Measurements from ENCODE around the gene TEX54. TPM values are rescaled to one million over a fixed set of nuclear protein-coding genes. Genes with fewer than 3 reads are reported as not detected.

The TEX54 gene
- total RNA-seq, 1 donor from 2014 or later: not detected

GRCh38 chr11:62796281-62796680 lies 36.4 kb downstream of the TEX54 start:
- no peaks in the 10 kb centered on the region for H3K27me3 ChIP-seq
- TF ChIP-seq, protein P1, sequence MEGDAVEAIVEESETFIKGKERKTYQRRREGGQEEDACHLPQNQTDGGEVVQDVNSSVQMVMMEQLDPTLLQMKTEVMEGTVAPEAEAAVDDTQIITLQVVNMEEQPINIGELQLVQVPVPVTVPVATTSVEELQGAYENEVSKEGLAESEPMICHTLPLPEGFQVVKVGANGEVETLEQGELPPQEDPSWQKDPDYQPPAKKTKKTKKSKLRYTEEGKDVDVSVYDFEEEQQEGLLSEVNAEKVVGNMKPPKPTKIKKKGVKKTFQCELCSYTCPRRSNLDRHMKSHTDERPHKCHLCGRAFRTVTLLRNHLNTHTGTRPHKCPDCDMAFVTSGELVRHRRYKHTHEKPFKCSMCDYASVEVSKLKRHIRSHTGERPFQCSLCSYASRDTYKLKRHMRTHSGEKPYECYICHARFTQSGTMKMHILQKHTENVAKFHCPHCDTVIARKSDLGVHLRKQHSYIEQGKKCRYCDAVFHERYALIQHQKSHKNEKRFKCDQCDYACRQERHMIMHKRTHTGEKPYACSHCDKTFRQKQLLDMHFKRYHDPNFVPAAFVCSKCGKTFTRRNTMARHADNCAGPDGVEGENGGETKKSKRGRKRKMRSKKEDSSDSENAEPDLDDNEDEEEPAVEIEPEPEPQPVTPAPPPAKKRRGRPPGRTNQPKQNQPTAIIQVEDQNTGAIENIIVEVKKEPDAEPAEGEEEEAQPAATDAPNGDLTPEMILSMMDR (IDR thresholded peaks at IDR 0.05): no peak
- peaks cover 4 to 6% of the 10 kb centered on the region in 2 donors for H3K4me1 ChIP-seq
- intact Hi-C loops (cut with DNase I): no loop called here
- H3K9me3 ChIP-seq: no peaks in the 10 kb centered on the region
- H3K4me3 ChIP-seq: no peak overlapping the region
- H3K27ac ChIP-seq: no peak overlapping the region
- H3K36me3 ChIP-seq: peaks cover 82 to 90% of the 10 kb centered on the region in 2 donors
- no peak for DNase-seq (ENCODE audit: low spot score in 2 of 2)

GRCh38 chr11:62794201-62794775 lies 38.4 kb downstream of the TEX54 start:
- H3K27me3 ChIP-seq: no peaks in the 10 kb centered on the region
- no peaks in the 10 kb centered on the region for H3K9me3 ChIP-seq
- DNase-seq (ENCODE audit: low spot score in 2 of 2): no peak
- intact Hi-C loops (cut with DNase I): no loop called here
- TF ChIP-seq, protein P1 (IDR thresholded peaks at IDR 0.05): no peak
- H3K27ac ChIP-seq: no peak overlapping the region
- no peak overlapping the region for H3K4me3 ChIP-seq
- peaks cover 65 to 76% of the 10 kb centered on the region in 2 donors for H3K36me3 ChIP-seq
- peaks cover 4 to 14% of the 10 kb centered on the region in 2 donors for H3K4me1 ChIP-seq

DNA sequence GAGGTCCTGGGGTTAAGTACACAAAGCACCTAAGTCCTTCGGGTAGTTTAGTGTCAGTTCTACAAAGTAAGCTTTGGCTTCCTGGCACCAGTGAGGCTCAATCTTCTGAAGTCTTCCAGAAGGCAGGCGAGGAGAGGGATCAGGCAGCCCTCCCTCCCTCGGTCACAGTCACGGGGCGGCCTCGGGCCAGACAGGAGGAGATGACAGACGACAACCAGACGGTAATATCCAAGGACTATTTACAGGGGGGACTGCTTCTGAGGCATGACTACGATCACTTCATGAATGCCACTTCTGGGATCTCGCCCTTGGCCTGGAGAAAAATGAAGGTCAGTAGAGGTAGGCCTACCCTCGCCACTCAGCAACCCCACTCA lies 40.5 kb downstream of the TEX54 start:
- Histone ChIP-seq H3K27me3 (no peaks in the 10 kb centered on the region), H3K4me3 (peak overlapping the region; percentile 79 to 95), H3K9me3 (no peaks in the 10 kb centered on the region), H3K36me3 (peaks cover 47 to 59% of the 10 kb centered on the region in 2 donors), H3K27ac (peak overlapping the region; percentile 83 to 85), H3K4me1 (peaks cover 8 to 21% of the 10 kb centered on the region in 2 donors)
- intact Hi-C loops (cut with DNase I): no loop called here
- TF ChIP-seq, protein P1 (IDR thresholded peaks at IDR 0.05): no peak
- DNase-seq (ENCODE audit: low spot score in 2 of 2): peak in 1 of 2 donors; percentile 72

DNA sequence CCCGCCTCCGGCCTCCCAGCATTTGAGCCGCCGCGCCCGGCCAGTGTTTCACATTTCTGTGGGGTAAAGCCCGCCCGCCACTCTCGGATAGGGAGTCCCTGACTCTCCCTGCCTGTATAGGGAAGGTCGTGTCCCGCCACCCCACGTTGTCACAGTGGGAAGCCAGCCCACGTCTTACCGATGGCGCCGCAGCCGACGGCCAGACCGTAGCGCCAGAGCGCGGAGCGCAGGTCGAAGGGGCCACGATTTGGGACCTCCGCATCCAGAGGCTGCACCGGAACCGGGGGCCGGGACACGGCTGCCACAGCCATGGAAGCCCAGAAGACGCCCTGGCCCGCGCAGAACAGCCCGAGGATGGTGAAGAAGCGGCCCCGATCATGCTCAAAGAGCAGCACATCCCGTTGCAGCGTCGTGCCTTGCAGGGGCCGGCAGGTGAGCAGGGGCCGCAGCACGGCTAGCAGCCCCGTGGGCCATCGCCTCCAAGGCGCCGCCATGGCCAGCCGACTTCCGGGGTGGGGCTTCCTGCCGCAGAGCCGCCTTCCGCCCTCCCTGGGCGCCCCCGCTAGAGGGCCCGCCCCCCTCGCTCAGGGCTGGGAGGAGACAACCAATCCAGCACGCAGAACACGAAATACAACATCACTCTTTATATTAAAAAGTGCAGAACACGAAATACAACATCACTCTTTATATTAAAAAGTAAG lies 41.0 kb downstream of the TEX54 start, which contains the start of gene TMEM223:
Gene TMEM223, minus strand, starts transcription at position 506 of the 701 bp plus-strand sequence. Its CDS starts 12 bp downstream, at position 494.
- peaks cover 42 to 54% of the 10 kb centered on the region in 2 donors for H3K36me3 ChIP-seq
- DNase-seq (ENCODE audit: low spot score in 2 of 2): peak; percentile 43 to 94

GRCh38 chr11:62789576-62789975 lies 43.1 kb downstream of the TEX54 start:
- H3K4me3 ChIP-seq: no peak overlapping the region
- H3K9me3 ChIP-seq: no peaks in the 10 kb centered on the region
- intact Hi-C loops (cut with DNase I): no loop called here
- H3K27me3 ChIP-seq: no peaks in the 10 kb centered on the region
- peaks cover 22 to 33% of the 10 kb centered on the region in 2 donors for H3K36me3 ChIP-seq
- peaks cover 8 to 29% of the 10 kb centered on the region in 2 donors for H3K4me1 ChIP-seq
- no peak for DNase-seq (ENCODE audit: low spot score in 2 of 2)
- TF ChIP-seq, protein P1 (IDR thresholded peaks at IDR 0.05): no peak
- H3K27ac ChIP-seq: no peak overlapping the region

More for the DNA sequence above, 41.0 kb downstream of the TEX54 start, which contains the start of gene TMEM223:
- TF ChIP-seq, protein P1 (IDR thresholded peaks at IDR 0.05): peak; percentile 7 to 25 (median 8)
- Histone ChIP-seq H3K4me3 (peak within 1 kb of the TSS; percentile 79 to 95), H3K27ac (peak within 1 kb of the TSS; percentile 83 to 85), H3K9me3 (no peaks in the 10 kb centered on the region), H3K4me1 (peaks cover 8 to 21% of the 10 kb centered on the region in 2 donors), H3K27me3 (no peaks in the 10 kb centered on the region)
- intact Hi-C loops (cut with DNase I): loop anchor here (2.0 kb wide), 1 partner anchor 49 kb away; no protein-coding TSS in a partner anchor
